ENCODE results near the gene ZFR2. TPM values are rescaled to one million over a fixed set of nuclear protein-coding genes. Genes with fewer than 3 reads are reported as not detected.

The ZFR2 gene
- total RNA-seq, 4 donors from 2014 or later = 0.69 TPM; not detected in 3

- H3K27me3 ChIP-seq = peaks cover 0 to 35% (median 0%) of the 10 kb centered on the region in 4 donors
- no peak for DNase-seq (ENCODE audit: extremely low spot score)
- TF ChIP-seq CTCF (IDR thresholded peaks at IDR 0.05) = no peak
- no peak for TF ChIP-seq POLR2A (IDR thresholded peaks at IDR 0.05; ENCODE audit: low read depth)
- TF ChIP-seq POLR2AphosphoS5 (IDR thresholded peaks at IDR 0.05) = no peak
- TF ChIP-seq EP300 (IDR thresholded peaks at IDR 0.05) = no peak
- no peaks in the 10 kb centered on the region for H3K36me3 ChIP-seq
- WGBS = 82% methylated on average over 2 of the region's 2 CpGs
- H3K4me1 ChIP-seq = peaks cover 0 to 7% (median 0%) of the 10 kb centered on the region in 4 donors
- no peak overlapping the region for H3K4me3 ChIP-seq
- intact Hi-C loops (cut with DNase I) = no loop called here
- H3K9me3 ChIP-seq = no peaks in the 10 kb centered on the region
- H3K27ac ChIP-seq (replicated peaks in 1 of 4) = no peak overlapping the region
Measured at GRCh38 chr19:3775374-3775711, 93.5 kb downstream of the ZFR2 start.

DNA sequence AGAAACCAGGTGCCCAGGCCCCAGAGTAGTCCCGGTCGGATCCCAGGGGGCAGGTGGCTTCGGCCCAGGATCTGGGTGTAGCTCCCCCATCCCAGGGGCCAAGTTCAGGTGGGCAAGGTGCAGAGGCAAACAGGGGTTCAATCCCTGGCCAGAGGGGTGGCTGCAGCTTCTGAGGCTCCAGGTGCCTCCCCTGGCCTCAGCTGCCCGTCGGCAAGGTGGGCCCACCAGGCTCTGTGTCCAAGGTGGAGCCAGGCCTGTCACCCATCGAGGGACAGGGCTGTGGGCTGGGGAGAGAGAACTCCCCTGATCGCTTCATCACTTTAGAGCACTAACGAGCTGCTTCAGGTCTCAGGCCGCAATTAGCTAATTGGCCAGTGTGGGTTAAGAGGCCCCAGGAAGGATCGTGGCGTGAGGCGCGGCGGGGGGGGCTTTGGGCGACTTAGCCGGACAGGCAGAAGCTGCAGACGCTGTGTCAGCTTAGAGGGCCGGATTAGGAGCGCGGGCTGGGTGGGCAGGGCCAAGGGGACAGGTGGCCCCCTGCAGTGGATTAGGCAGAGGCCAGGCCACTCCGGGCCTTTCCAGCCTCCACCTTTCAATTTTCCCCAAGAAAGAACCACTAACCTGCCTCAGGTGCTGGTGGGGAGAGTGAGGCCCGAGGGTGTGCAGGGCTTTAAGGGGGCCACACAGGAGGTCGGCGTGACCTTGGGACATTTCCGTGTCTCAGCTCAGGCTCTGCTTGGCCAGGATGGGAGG, 94.0 kb downstream of the ZFR2 start:
- H3K4me1 ChIP-seq = peaks cover 0 to 7% (median 0%) of the 10 kb centered on the region in 4 donors
- H3K27ac ChIP-seq (replicated peaks in 1 of 4) = no peak overlapping the region
- 71% methylated on average over 15 of the region's 25 CpGs for WGBS
- H3K9me3 ChIP-seq = no peaks in the 10 kb centered on the region
- no peak overlapping the region for H3K4me3 ChIP-seq
- peaks cover 0 to 34% (median 0%) of the 10 kb centered on the region in 4 donors for H3K27me3 ChIP-seq
- peaks cover 0 to 4% (median under 1%) of the 10 kb centered on the region in 4 donors for H3K36me3 ChIP-seq
- no peak for TF ChIP-seq POLR2A (IDR thresholded peaks at IDR 0.05; ENCODE audit: low read depth)
- TF ChIP-seq POLR2AphosphoS5 (IDR thresholded peaks at IDR 0.05) = no peak
- no peak for TF ChIP-seq CTCF (IDR thresholded peaks at IDR 0.05)
- no peak for TF ChIP-seq EP300 (IDR thresholded peaks at IDR 0.05)
- DNase-seq (ENCODE audit: extremely low spot score) = no peak
- intact Hi-C loops (cut with DNase I) = no loop called here

GRCh38 chr19:3773814-3774515, 94.9 kb downstream of the ZFR2 start:
- intact Hi-C loops (cut with DNase I) = no loop called here
- Histone ChIP-seq H3K4me3 (no peak overlapping the region), H3K27ac (replicated peaks in 1 of 4) (no peak overlapping the region), H3K9me3 (no peaks in the 10 kb centered on the region), H3K4me1 (peaks cover 0 to 7% (median 0%) of the 10 kb centered on the region in 4 donors), H3K27me3 (peaks cover 0 to 26% (median 0%) of the 10 kb centered on the region in 4 donors), H3K36me3 (peaks cover 0 to 11% (median 6%) of the 10 kb centered on the region in 4 donors)
- WGBS = 88% methylated on average over 12 of the region's 12 CpGs
- no peak for TF ChIP-seq EP300 (IDR thresholded peaks at IDR 0.05)
- TF ChIP-seq POLR2AphosphoS5 (IDR thresholded peaks at IDR 0.05) = no peak
- no peak for DNase-seq (ENCODE audit: extremely low spot score)

DNA sequence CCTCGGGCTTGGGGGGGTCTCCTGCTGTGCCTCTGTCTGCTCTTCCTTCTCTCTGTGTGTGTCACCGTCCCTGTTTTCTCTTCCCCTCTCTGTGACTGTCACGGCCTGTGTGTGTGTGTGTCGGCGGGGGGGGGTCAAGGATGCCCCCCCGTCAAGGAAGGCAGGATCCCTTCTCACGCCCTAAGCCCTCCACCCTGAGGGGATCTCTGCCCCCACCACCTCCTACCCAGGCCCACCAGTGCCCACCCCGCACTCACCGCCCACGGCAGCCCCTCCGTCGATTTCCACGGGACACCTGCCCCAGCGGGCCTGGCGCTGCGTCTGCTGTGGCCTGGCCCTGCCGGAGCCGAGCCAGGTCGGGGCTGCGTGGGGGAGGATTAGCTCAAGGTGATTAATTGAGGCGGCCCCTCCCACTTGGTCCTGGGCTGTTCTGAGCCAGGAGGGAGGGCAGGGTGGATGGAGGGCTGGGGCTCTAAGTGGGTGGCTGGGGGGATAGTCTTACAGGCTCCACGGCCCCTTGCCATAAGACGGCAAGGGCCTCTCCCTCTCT, 96.9 kb downstream of the ZFR2 start, which contains the start of gene RAX2:
Gene RAX2, minus strand, starts transcription at position 323 of the 550 bp plus-strand sequence. CDS start 486 bp downstream, outside the sequence.
- Histone ChIP-seq H3K4me1 (peaks cover 0 to 7% (median 0%) of the 10 kb centered on the region in 4 donors), H3K27ac (replicated peaks in 1 of 4) (no peak within 1 kb of the TSS), H3K4me3 (no peak within 1 kb of the TSS), H3K9me3 (no peaks in the 10 kb centered on the region), H3K27me3 (peaks cover 0 to 18% (median 0%) of the 10 kb centered on the region in 4 donors), H3K36me3 (peaks cover 12 to 31% (median 25%) of the 10 kb centered on the region in 4 donors)
- TF ChIP-seq CTCF (IDR thresholded peaks at IDR 0.05) = no peak
- DNase-seq (ENCODE audit: extremely low spot score) = no peak
- WGBS = 53% methylated on average over 14 of the region's 23 CpGs
- intact Hi-C loops (cut with DNase I) = no loop called here
